GM12878 (cell line): ENCODE measurements around the gene EIF5. TPM values are rescaled to one million over a fixed set of nuclear protein-coding genes. Genes with fewer than 3 reads are reported as not detected.

Source experiments
- CEBPB ChIP-seq, 2 experiments: fragments of 150-350 bp in 1 of 2; IDR thresholded peaks; 2 replicates each; pipeline ENCODE4 v1.6.1; 2012 to 2014; ENCODE audit warnings: low read depth in 2 of 2, low read length in 2 of 2, borderline replicate concordance in 1 of 2, inconsistent platforms in 1 of 2
- CHD4 ChIP-seq: fragments of 200-600 bp; sonication (generic); IDR thresholded peaks from 2 replicates; pipeline ENCODE4 v1.6.1; 2016; ENCODE audit warnings: mild to moderate bottlenecking
- CREM ChIP-seq: IDR thresholded peaks from 2 replicates; pipeline ENCODE4 v1.6.1; 2014; ENCODE audit warnings: antibody characterized with exemption, low read depth
- HDAC6 ChIP-seq: fragments of 200-600 bp; sonication (generic); IDR thresholded peaks from one replicate; pipeline ENCODE4 v1.8.0; 2017; ENCODE audit warnings: antibody characterized with exemption; ENCODE audit not compliant: unreplicated experiment
- IKZF2 ChIP-seq, 2 experiments: fragments of 450-650 bp; IDR thresholded peaks; 2 replicates each; pipeline ENCODE4 v1.6.1; 2017; ENCODE audit warnings: mild to moderate bottlenecking in 2 of 2, moderate library complexity in 2 of 2
- IRF4 ChIP-seq: IDR thresholded peaks from 2 replicates; pipeline ENCODE4 v1.6.1; 2011; ENCODE audit warnings: low read depth, low read length
- SREBF2 ChIP-seq: IDR thresholded peaks from 2 replicates; pipeline ENCODE4 v1.6.1; 2012; ENCODE audit warnings: mild to moderate bottlenecking, low read length
- SUZ12 ChIP-seq: fragments of 200-600 bp; sonication (generic); IDR thresholded peaks from one replicate; pipeline ENCODE4 v1.6.1; 2018; ENCODE audit warnings: antibody characterized with exemption, mild to moderate bottlenecking; ENCODE audit not compliant: unreplicated experiment
- TAF1 ChIP-seq: IDR thresholded peaks from 2 replicates; pipeline ENCODE4 v1.6.1; 2011; ENCODE audit warnings: mild to moderate bottlenecking, low read depth, low read length, borderline replicate concordance
- ZNF687 ChIP-seq: fragments of 450-650 bp; IDR thresholded peaks from 2 replicates; pipeline ENCODE4 v1.6.1; 2017; ENCODE audit warnings: mild to moderate bottlenecking, moderate library complexity
- polyA plus RNA-seq, 11 experiments: library from polyadenylated mRNA; depleted of rRNA in 4 of 11; unstranded in 6 of 11; stranded (reverse) in 5 of 11; fragments of >200 nt; fragmentation: Nextera tagmentation in 4 of 11; fragmentation: Illumina TruSeq in 1 of 11; extraction: Ambion mirVana in 4 of 11; extraction: Trizol in 1 of 11; gene quantifications; 1 replicate in 1 of 11; 2 replicates in 10 of 11; pipeline versions ENCODE4 v1.2.1 to v1.2.3, GENCODE V29; 2011 to 2016; ENCODE audit warnings: inconsistent platforms in 2 of 11, missing spikeins in 2 of 11, low read depth in 1 of 11
- total RNA-seq, 4 experiments: library from RNA; depleted of rRNA in 3 of 4; stranded (reverse); fragments of >200 nt in 3 of 4; fragmentation: Illumina TruSeq in 1 of 4; extraction: Trizol in 1 of 4; gene quantifications; 2 replicates each; pipeline versions ENCODE4 v1.2.1 to v1.2.3, GENCODE V29; 2013 to 2021
- TF ChIP-seq, protein P1 (sequence below): IDR thresholded peaks from 2 replicates; pipeline ENCODE4 v1.6.1; 2012; ENCODE audit warnings: improper control_type of control experiment, low read depth, low read length; ENCODE audit not compliant: insufficient replicate concordance
- TF ChIP-seq, protein P2 (sequence below): fragments of 450-650 bp; IDR thresholded peaks from 2 replicates; pipeline ENCODE4 v1.6.1; 2017; ENCODE audit warnings: mild to moderate bottlenecking, low read depth, inconsistent platforms; ENCODE audit not compliant: poor library complexity, severe bottlenecking
- TF ChIP-seq, protein P3 (sequence below): fragments of 450-650 bp; formaldehyde crosslinking; IDR thresholded peaks from 2 replicates; pipeline ENCODE4 v1.4.0; 2022; ENCODE audit warnings: mild to moderate bottlenecking, moderate library complexity

The EIF5 gene
- total and polyA plus RNA-seq, 10 of the 15 experiments (the other 5 are each of a cell fraction or from before 2014, with no cell fraction given): 51.2 to 360 (median 115) TPM

DNA sequence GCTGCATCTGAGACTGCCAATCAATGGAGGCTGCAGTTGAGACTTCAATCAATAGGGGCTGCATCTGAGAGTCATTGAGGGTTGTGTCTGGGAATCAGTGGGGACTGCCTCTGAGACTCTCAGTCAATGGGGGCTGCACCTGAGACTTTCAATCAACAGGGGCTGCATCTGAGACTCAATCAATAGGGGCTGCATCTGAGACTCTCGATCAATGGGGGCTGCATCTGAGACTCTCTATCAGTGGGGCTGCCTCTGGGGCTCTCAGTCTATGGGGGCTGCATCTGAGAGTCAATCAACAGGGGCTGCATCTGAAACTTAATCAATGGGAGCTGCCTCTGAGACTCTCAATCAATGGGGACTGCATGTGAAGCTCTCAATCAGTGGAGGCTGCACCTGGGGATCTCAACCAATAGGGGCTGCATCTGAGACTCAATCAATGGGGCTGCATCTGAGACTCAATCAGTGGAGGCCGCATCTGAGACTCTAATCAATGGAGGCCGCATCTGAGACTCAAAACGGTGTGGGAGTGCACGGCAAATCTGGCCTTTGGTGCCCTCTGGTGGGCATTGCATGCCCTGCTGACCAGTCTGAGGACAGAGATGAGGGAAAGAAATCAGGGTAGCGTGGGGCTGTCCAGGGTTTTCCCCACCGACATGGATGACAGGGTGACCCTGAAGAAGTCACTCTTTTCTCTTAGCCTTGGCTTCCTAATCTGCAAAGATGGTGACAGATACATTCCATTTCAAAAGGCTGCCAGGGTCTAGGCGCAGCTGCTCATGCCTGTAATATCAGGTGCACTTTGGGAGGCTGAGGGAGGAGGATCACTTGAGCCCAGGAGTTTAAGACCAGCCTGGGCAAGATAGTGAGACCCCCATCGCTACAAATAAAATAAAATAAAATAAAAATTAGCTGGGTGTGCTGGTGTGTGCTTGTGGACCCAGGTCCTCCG, 41.3 kb upstream of the EIF5 start (continued):
- TF ChIP-seq, protein P1, sequence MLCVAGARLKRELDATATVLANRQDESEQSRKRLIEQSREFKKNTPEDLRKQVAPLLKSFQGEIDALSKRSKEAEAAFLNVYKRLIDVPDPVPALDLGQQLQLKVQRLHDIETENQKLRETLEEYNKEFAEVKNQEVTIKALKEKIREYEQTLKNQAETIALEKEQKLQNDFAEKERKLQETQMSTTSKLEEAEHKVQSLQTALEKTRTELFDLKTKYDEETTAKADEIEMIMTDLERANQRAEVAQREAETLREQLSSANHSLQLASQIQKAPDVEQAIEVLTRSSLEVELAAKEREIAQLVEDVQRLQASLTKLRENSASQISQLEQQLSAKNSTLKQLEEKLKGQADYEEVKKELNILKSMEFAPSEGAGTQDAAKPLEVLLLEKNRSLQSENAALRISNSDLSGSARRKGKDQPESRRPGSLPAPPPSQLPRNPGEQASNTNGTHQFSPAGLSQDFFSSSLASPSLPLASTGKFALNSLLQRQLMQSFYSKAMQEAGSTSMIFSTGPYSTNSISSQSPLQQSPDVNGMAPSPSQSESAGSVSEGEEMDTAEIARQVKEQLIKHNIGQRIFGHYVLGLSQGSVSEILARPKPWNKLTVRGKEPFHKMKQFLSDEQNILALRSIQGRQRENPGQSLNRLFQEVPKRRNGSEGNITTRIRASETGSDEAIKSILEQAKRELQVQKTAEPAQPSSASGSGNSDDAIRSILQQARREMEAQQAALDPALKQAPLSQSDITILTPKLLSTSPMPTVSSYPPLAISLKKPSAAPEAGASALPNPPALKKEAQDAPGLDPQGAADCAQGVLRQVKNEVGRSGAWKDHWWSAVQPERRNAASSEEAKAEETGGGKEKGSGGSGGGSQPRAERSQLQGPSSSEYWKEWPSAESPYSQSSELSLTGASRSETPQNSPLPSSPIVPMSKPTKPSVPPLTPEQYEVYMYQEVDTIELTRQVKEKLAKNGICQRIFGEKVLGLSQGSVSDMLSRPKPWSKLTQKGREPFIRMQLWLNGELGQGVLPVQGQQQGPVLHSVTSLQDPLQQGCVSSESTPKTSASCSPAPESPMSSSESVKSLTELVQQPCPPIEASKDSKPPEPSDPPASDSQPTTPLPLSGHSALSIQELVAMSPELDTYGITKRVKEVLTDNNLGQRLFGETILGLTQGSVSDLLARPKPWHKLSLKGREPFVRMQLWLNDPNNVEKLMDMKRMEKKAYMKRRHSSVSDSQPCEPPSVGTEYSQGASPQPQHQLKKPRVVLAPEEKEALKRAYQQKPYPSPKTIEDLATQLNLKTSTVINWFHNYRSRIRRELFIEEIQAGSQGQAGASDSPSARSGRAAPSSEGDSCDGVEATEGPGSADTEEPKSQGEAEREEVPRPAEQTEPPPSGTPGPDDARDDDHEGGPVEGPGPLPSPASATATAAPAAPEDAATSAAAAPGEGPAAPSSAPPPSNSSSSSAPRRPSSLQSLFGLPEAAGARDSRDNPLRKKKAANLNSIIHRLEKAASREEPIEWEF: peak; percentile 28
- TF ChIP-seq SUZ12 (no peak), ZNF687 (no peak), CEBPB (IDR thresholded peaks at IDR 0.05; ENCODE audit: borderline replicate concordance in 1 of 2, low read depth in 2 of 2, low read length in 2 of 2) (no peak), IRF4 (0 out of 2 replicates have a peak, but pooled peaks have one; percentile 42), IKZF2 (IDR thresholded peaks at IDR 0.05) (no peak), CREM (peak; percentile 19; the same call in 1 of the 2 replicates), HDAC6 (no peak), SREBF2 (no peak), TAF1 (no peak), CHD4 (no peak)
- TF ChIP-seq, protein P2, sequence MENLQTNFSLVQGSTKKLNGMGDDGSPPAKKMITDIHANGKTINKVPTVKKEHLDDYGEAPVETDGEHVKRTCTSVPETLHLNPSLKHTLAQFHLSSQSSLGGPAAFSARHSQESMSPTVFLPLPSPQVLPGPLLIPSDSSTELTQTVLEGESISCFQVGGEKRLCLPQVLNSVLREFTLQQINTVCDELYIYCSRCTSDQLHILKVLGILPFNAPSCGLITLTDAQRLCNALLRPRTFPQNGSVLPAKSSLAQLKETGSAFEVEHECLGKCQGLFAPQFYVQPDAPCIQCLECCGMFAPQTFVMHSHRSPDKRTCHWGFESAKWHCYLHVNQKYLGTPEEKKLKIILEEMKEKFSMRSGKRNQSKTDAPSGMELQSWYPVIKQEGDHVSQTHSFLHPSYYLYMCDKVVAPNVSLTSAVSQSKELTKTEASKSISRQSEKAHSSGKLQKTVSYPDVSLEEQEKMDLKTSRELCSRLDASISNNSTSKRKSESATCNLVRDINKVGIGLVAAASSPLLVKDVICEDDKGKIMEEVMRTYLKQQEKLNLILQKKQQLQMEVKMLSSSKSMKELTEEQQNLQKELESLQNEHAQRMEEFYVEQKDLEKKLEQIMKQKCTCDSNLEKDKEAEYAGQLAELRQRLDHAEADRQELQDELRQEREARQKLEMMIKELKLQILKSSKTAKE: peak; percentile 38
- TF ChIP-seq, protein P3, sequence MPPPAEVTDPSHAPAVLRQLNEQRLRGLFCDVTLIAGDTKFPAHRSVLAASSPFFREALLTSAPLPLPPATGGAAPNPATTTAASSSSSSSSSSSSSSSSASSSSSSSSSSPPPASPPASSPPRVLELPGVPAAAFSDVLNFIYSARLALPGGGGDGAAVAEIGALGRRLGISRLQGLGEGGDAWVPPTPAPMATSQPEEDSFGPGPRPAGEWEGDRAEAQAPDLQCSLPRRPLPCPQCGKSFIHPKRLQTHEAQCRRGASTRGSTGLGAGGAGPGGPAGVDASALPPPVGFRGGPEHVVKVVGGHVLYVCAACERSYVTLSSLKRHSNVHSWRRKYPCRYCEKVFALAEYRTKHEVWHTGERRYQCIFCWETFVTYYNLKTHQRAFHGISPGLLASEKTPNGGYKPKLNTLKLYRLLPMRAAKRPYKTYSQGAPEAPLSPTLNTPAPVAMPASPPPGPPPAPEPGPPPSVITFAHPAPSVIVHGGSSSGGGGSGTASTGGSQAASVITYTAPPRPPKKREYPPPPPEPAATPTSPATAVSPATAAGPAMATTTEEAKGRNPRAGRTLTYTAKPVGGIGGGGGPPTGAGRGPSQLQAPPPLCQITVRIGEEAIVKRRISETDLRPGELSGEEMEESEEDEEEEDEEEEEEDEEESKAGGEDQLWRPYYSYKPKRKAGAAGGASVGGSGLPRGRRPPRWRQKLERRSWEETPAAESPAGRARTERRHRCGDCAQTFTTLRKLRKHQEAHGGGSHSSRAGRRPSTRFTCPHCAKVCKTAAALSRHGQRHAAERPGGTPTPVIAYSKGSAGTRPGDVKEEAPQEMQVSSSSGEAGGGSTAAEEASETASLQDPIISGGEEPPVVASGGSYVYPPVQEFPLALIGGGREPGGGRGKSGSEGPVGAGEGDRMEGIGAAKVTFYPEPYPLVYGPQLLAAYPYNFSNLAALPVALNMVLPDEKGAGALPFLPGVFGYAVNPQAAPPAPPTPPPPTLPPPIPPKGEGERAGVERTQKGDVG (CRISPR knock-in tag): no peak
